Metanephros (tissue), 2 donors: Measurements from ENCODE around the gene ENTPD7. TPM values are rescaled to one million over a fixed set of nuclear protein-coding genes. Genes with fewer than 3 reads are reported as not detected.

ENCODE experiments used
- small RNA-seq: library from RNA; depleted of rRNA; stranded (forward); fragments of <200 nt; gene quantifications from one replicate; pipeline ENCODE3, GENCODE V24; 2014; ENCODE audit warnings: low replicate concordance
- total RNA-seq: library from RNA; depleted of rRNA; stranded (reverse); fragments of >200 nt; gene quantifications from one replicate; pipeline ENCODE4 v1.2.3, GENCODE V29; 2014

Gene ENTPD7
- 20.2 TPM for total RNA-seq

GRCh38 chr10:99659031-99659867 lies at the start of gene ENTPD7:
TSS of gene ENTPD7 (plus strand) at chr10:99659509. CDS start at chr10:99659957, 448 bp downstream.

GRCh38 chr10:99619851-99620710 lies 39.2 kb upstream of the ENTPD7 start, which contains the start of gene SLC25A28:
TSS of gene SLC25A28 (minus strand) at chr10:99620439. CDS start at chr10:99620335, 104 bp downstream.

GRCh38 chr10:99732033-99732842 lies 72.9 kb downstream of the ENTPD7 start, which contains the start of the genes COX15 and CUTC:
TSS of gene COX15 (minus strand) at chr10:99732127. CDS start at chr10:99732049, 78 bp downstream.
TSS of gene CUTC (plus strand) at chr10:99732234. CDS start at chr10:99732349, 115 bp downstream.

Small RNA genes within 50 kb of the gene (small RNA-seq; reads per million reads assigned to genes)
- gene AL133353.1 = not detected

Other genes starting within 250 kb of the ENTPD7 start
- 43.4 TPM for gene GOT1, start 228.9 kb upstream of the ENTPD7 start, total RNA-seq
- not detected for gene NKX2-3, start 126.6 kb upstream of the ENTPD7 start, total RNA-seq
- gene SLC25A28, start 39.1 kb upstream of the ENTPD7 start, total RNA-seq = 22.9 TPM
- 42.6 TPM for gene COX15, start 72.6 kb downstream of the ENTPD7 start, total RNA-seq
- gene CUTC, start 72.7 kb downstream of the ENTPD7 start, total RNA-seq = 16.8 TPM
- gene ABCC2, start 123.1 kb downstream of the ENTPD7 start, total RNA-seq = 9.1 TPM